ENCODE data around the gene MPPED2.

Gene MPPED2

GRCh38 chr11:30568931-30569330 lies 17.2 kb downstream of the MPPED2 start:
- peaks cover 60% of the 10 kb centered on the region for H3K4me1 Mint-ChIP-seq
- H3K27ac Mint-ChIP-seq: peak overlapping the region; percentile 1 to 34 (median 32)
- TF ChIP-seq CTCF (IDR thresholded peaks at IDR 0.05; ENCODE audit: unreplicated experiment in 3 of 3): no peak
- H3K9me3 Mint-ChIP-seq: peaks cover 1% of the 10 kb centered on the region
- peaks cover 21% of the 10 kb centered on the region for H3K27me3 Mint-ChIP-seq (ENCODE audit: low read depth)
- H3K4me3 Mint-ChIP-seq: no peak overlapping the region
- H3K36me3 Mint-ChIP-seq (ENCODE audit: low read depth): peaks cover 30% of the 10 kb centered on the region

GRCh38 chr11:30567644-30568043 lies 18.5 kb downstream of the MPPED2 start:
- Mint-ChIP-seq H3K27me3 (ENCODE audit: low read depth) (peaks cover 17% of the 10 kb centered on the region), H3K4me1 (peaks cover 61% of the 10 kb centered on the region), H3K36me3 (ENCODE audit: low read depth) (peaks cover 40% of the 10 kb centered on the region), H3K9me3 (peaks cover 7% of the 10 kb centered on the region), H3K4me3 (peak overlapping the region in 1 of 3 experiments; percentile 29), H3K27ac (peak overlapping the region; percentile 55 to 77 (median 56))
- no peak for TF ChIP-seq CTCF (IDR thresholded peaks at IDR 0.05; ENCODE audit: unreplicated experiment in 3 of 3)

- peak overlapping the region in 1 of 3 experiments; percentile 29 for H3K4me3 Mint-ChIP-seq
Observed at GRCh38 chr11:30567120-30567519, 19.0 kb downstream of the MPPED2 start.

GRCh38 chr11:30566482-30566881 lies 19.7 kb downstream of the MPPED2 start:
- H3K9me3 Mint-ChIP-seq: peaks cover 7% of the 10 kb centered on the region
- no peak overlapping the region for H3K4me3 Mint-ChIP-seq
- peak overlapping the region; percentile 6 to 77 (median 56) for H3K27ac Mint-ChIP-seq
- peaks cover 52% of the 10 kb centered on the region for H3K4me1 Mint-ChIP-seq
- peaks cover 33% of the 10 kb centered on the region for H3K36me3 Mint-ChIP-seq (ENCODE audit: low read depth)
- peaks cover 8% of the 10 kb centered on the region for H3K27me3 Mint-ChIP-seq (ENCODE audit: low read depth)
- no peak for TF ChIP-seq CTCF (IDR thresholded peaks at IDR 0.05; ENCODE audit: unreplicated experiment in 3 of 3)

More at GRCh38 chr11:30567120-30567519, 19.0 kb downstream of the MPPED2 start:
- Mint-ChIP-seq H3K36me3 (ENCODE audit: low read depth) (peaks cover 39% of the 10 kb centered on the region), H3K27ac (peak overlapping the region; percentile 55 to 77 (median 56)), H3K9me3 (peaks cover 7% of the 10 kb centered on the region), H3K27me3 (ENCODE audit: low read depth) (peaks cover 14% of the 10 kb centered on the region), H3K4me1 (peaks cover 59% of the 10 kb centered on the region)
- no peak for TF ChIP-seq CTCF (IDR thresholded peaks at IDR 0.05; ENCODE audit: unreplicated experiment in 3 of 3)

GRCh38 chr11:30565027-30565426 lies 21.1 kb downstream of the MPPED2 start:
- Mint-ChIP-seq H3K4me3 (peak overlapping the region in 1 of 3 experiments; percentile 8), H3K9me3 (peaks cover 7% of the 10 kb centered on the region), H3K4me1 (peaks cover 56% of the 10 kb centered on the region), H3K36me3 (ENCODE audit: low read depth) (peaks cover 32% of the 10 kb centered on the region), H3K27ac (peak overlapping the region in 1 of 3 experiments; percentile 33), H3K27me3 (ENCODE audit: low read depth) (peaks cover 7% of the 10 kb centered on the region)
- no peak for TF ChIP-seq CTCF (IDR thresholded peaks at IDR 0.05; ENCODE audit: unreplicated experiment in 3 of 3)

GRCh38 chr11:30561691-30562415 lies 24.3 kb downstream of the MPPED2 start:
- Mint-ChIP-seq H3K27ac (no peak overlapping the region), H3K9me3 (peaks cover 7% of the 10 kb centered on the region), H3K4me3 (no peak overlapping the region), H3K27me3 (ENCODE audit: low read depth) (no peaks in the 10 kb centered on the region), H3K4me1 (peaks cover 39% of the 10 kb centered on the region), H3K36me3 (ENCODE audit: low read depth) (peaks cover 35% of the 10 kb centered on the region)
- no peak for TF ChIP-seq CTCF (IDR thresholded peaks at IDR 0.05; ENCODE audit: unreplicated experiment in 3 of 3)

Measured in nephron (organoid).